GM20000 (cell line): ENCODE data around the gene RPS14.
A peak's percentile ranks its signal among the peaks of the same experiment; 100 is the strongest.

Experiments used
- DNase-seq: peaks from one replicate; pipeline ENCODE4 v3.0.0; 2012; ENCODE audit warnings: low spot score
- CTCF ChIP-seq: IDR thresholded peaks from 2 replicates; pipeline ENCODE4 v1.5.1; 2012; ENCODE audit warnings: mild to moderate bottlenecking, control low read depth; ENCODE audit errors: extremely low read depth, missing control alignments

Gene RPS14

GRCh38 chr5:150400316-150401075, 49.0 kb downstream of the RPS14 start:
- no peak for TF ChIP-seq CTCF

GRCh38 chr5:150399524-150400211, 49.9 kb downstream of the RPS14 start:
- no peak for TF ChIP-seq CTCF
- no peak for DNase-seq

More at GRCh38 chr5:150400316-150401075, 49.0 kb downstream of the RPS14 start:
- DNase-seq, result no peak

- DNase-seq, result peak; percentile 74
- TF ChIP-seq CTCF, result peak; percentile 72
These were observed 50.6 kb downstream of the RPS14 start for GRCh38 chr5:150398722-150399523.

- no peak for DNase-seq
- peak; percentile 6 for TF ChIP-seq CTCF
These were observed 51.5 kb downstream of the RPS14 start for GRCh38 chr5:150397782-150398721.

- no peak for DNase-seq
- no peak for TF ChIP-seq CTCF
These were observed 52.3 kb downstream of the RPS14 start for GRCh38 chr5:150397146-150397781.

GRCh38 chr5:150396267-150396666, 53.3 kb downstream of the RPS14 start:
- no peak for DNase-seq
- no peak for TF ChIP-seq CTCF
